GM10266 (cell line): ENCODE data around the gene LRP1B.

Experiments used
- DNase-seq: peaks from one replicate; pipeline ENCODE4 v3.0.0; 2012; ENCODE audit errors: extremely low spot score
- CTCF ChIP-seq: IDR thresholded peaks from 2 replicates; pipeline ENCODE4 v1.5.1; 2012; ENCODE audit warnings: mild to moderate bottlenecking, low read depth; ENCODE audit not compliant: control insufficient read depth, insufficient read depth; ENCODE audit errors: missing control alignments

The LRP1B gene

GRCh38 chr2:140203347-140203746 lies 1927.5 kb downstream of the LRP1B start:
- TF ChIP-seq CTCF = no peak
- DNase-seq = no peak

GRCh38 chr2:140201572-140201971 lies 1929.2 kb downstream of the LRP1B start:
- TF ChIP-seq CTCF = no peak
- no peak for DNase-seq

- no peak for DNase-seq
- TF ChIP-seq CTCF = no peak
Measured at GRCh38 chr2:140200764-140201163, 1930.1 kb downstream of the LRP1B start.

GRCh38 chr2:140200307-140200706 lies 1930.5 kb downstream of the LRP1B start:
- no peak for TF ChIP-seq CTCF
- DNase-seq = no peak

GRCh38 chr2:140199312-140199711 lies 1931.5 kb downstream of the LRP1B start:
- no peak for TF ChIP-seq CTCF
- no peak for DNase-seq

GRCh38 chr2:140187086-140187485 lies 1943.7 kb downstream of the LRP1B start:
- no peak for DNase-seq

GRCh38 chr2:140186313-140186712 lies 1944.5 kb downstream of the LRP1B start:
- DNase-seq = no peak
- no peak for TF ChIP-seq CTCF

More at GRCh38 chr2:140187086-140187485, 1943.7 kb downstream of the LRP1B start:
- no peak for TF ChIP-seq CTCF
